ENCODE results near the gene OR12D2. TPM values are rescaled to one million over a fixed set of nuclear protein-coding genes. Genes with fewer than 3 reads are reported as not detected.
"Not testable (repeated sequence)": the region's sequence is repeated elsewhere in the genome, so short reads cannot be mapped to it uniquely, and the experiment has no call there.

Gene OR12D2
- not detected for total RNA-seq

GRCh38 chr6:29395331-29395730, at the start of gene OR12D2:
OR12D2 (plus strand) TSS chr6:29395631; CDS start chr6:29396700, 1,069 bp downstream.
- TF ChIP-seq CTCF (IDR thresholded peaks at IDR 0.05) (no peak), POLR2A (IDR thresholded peaks at IDR 0.05) (no peak)

GRCh38 chr6:29349348-29349747, 46.1 kb upstream of the OR12D2 start:
- H3K27ac ChIP-seq, H3K4me3 ChIP-seq, H3K36me3 ChIP-seq, H3K4me1 ChIP-seq, H3K9me3 ChIP-seq, DNase-seq, H3K27me3 ChIP-seq: not testable (repeated sequence)

More at GRCh38 chr6:29395331-29395730, at the start of gene OR12D2:
- no peak within 1 kb of the TSS for H3K27ac ChIP-seq
- no peaks in the 10 kb centered on the region for H3K27me3 ChIP-seq
- no peaks in the 10 kb centered on the region for H3K9me3 ChIP-seq
- no peaks in the 10 kb centered on the region for H3K36me3 ChIP-seq
- no peak for DNase-seq
- H3K4me1 ChIP-seq: no peaks in the 10 kb centered on the region
- no peak within 1 kb of the TSS for H3K4me3 ChIP-seq

- H3K9me3 ChIP-seq: no peaks in the 10 kb centered on the region
- no peaks in the 10 kb centered on the region for H3K27me3 ChIP-seq
- no peaks in the 10 kb centered on the region for H3K4me1 ChIP-seq
- no peak for DNase-seq
- TF ChIP-seq CTCF (IDR thresholded peaks at IDR 0.05) (no peak), POLR2A (IDR thresholded peaks at IDR 0.05) (no peak)
- no peak overlapping the region for H3K4me3 ChIP-seq
- no peak overlapping the region for H3K27ac ChIP-seq
- no peaks in the 10 kb centered on the region for H3K36me3 ChIP-seq
These were observed 40.5 kb upstream of the OR12D2 start for GRCh38 chr6:29354980-29355379.

- TF ChIP-seq POLR2A (IDR thresholded peaks at IDR 0.05) (no peak), CTCF (IDR thresholded peaks at IDR 0.05) (no peak)
- H3K4me1 ChIP-seq: no peaks in the 10 kb centered on the region
These were observed 39.8 kb upstream of the OR12D2 start for GRCh38 chr6:29355603-29356002.

GRCh38 chr6:29368765-29369164, 26.7 kb upstream of the OR12D2 start, which contains the start of gene OR5V1:
OR5V1 (minus strand) TSS chr6:29368865; CDS start chr6:29356195, 12,670 bp downstream.
- no peaks in the 10 kb centered on the region for H3K27me3 ChIP-seq
- no peaks in the 10 kb centered on the region for H3K36me3 ChIP-seq
- no peaks in the 10 kb centered on the region for H3K4me1 ChIP-seq
- TF ChIP-seq CTCF (IDR thresholded peaks at IDR 0.05): no peak
- TF ChIP-seq POLR2A (IDR thresholded peaks at IDR 0.05): no peak
- H3K4me3 ChIP-seq: no peak within 1 kb of the TSS
- no peak for DNase-seq
- H3K27ac ChIP-seq: no peak within 1 kb of the TSS
- H3K9me3 ChIP-seq: no peaks in the 10 kb centered on the region

More at GRCh38 chr6:29355603-29356002, 39.8 kb upstream of the OR12D2 start:
- Histone ChIP-seq H3K36me3 (no peaks in the 10 kb centered on the region), H3K4me3 (no peak overlapping the region), H3K27me3 (no peaks in the 10 kb centered on the region), H3K27ac (no peak overlapping the region), H3K9me3 (no peaks in the 10 kb centered on the region)
- no peak for DNase-seq

GRCh38 chr6:29375191-29375590, 20.2 kb upstream of the OR12D2 start, which contains the start of gene OR12D3:
OR12D3 (minus strand) TSS chr6:29375291; CDS start chr6:29375287, 4 bp downstream.
- Histone ChIP-seq H3K9me3 (no peaks in the 10 kb centered on the region), H3K4me1 (no peaks in the 10 kb centered on the region), H3K27ac (no peak within 1 kb of the TSS), H3K4me3 (no peak within 1 kb of the TSS), H3K27me3 (no peaks in the 10 kb centered on the region), H3K36me3 (no peaks in the 10 kb centered on the region)
- DNase-seq: no peak
- TF ChIP-seq POLR2A (IDR thresholded peaks at IDR 0.05) (no peak), CTCF (IDR thresholded peaks at IDR 0.05) (no peak)

Data from Peyer's patch (tissue), 4 donors.